SK-N-DZ (cell line): Measurements from ENCODE around the gene AMOTL1.

Source experiments
- DNase-seq: peaks from one replicate; pipeline ENCODE4 v3.0.0-alpha.2; 2015; ENCODE audit warnings: low spot score

The AMOTL1 gene

DNA sequence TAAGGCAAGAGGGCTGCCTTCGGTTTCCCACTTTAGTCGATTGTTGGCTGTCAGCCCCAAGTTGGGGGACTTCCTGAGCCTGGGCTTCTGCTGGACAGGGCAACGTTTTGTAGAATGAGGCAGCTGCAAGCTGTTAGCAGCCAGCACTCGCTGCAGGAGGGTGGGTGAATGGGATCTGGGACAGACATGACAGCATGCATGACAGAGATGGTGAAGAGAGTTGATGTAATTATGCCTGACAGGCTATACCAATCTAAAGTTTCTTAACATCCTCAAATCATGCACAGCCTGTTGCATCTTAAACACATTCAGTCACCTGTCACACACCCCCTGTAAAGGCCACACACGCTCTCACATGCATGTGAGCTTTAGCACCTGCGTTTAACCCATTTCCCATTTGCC lies 156.0 kb downstream of the AMOTL1 start:
- DNase-seq = peak; percentile 58

DNA sequence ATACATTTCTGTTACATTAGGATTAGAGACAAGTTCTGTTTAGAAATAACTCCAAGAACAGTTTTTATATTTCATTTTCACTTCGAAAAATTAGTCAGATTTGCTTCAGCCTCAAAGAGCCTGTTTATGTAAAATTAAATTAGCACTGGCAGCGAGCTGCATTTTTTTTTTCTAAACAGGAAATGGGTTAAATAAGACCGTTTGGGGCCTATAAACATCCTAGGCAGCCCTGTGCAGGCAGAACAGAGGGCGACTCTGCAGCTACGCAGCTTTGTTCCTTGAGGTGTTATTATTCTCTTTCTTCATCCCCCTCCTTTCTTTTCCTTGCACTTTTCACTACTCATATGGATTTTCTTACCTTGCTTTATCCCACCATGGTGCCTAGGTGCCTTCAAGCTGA lies 156.5 kb downstream of the AMOTL1 start:
- no peak for DNase-seq

GRCh38 chr11:94925422-94926270 lies 157.5 kb downstream of the AMOTL1 start:
- DNase-seq = peak; percentile 79

DNA sequence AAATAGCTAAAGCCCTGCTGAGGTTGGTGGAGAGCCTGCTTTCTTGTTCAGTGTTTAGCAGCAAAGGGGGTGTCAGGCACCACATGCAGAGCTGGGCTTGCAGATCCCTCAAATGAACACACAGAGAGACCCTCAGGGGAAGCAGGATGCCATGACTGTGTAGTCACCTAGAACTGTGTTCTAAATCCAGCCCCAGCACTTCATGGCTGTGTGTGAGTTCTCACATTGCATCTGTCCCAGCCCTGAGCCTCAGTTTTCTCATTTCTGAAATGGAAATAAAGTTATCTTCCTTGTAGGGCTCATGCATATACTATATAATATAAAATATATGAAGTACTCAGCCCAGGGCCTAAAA lies 158.1 kb downstream of the AMOTL1 start:
- DNase-seq = no peak
